Measurements from ENCODE around the gene DLST. TPM values are rescaled to one million over a fixed set of nuclear protein-coding genes. Genes with fewer than 3 reads are reported as not detected.
A peak's percentile ranks its signal among the peaks of the same experiment; 100 is the strongest.

DLST gene
- polyA plus RNA-seq, 3 donors, result 6.7 to 76.5 (median 7.3) TPM

DNA sequence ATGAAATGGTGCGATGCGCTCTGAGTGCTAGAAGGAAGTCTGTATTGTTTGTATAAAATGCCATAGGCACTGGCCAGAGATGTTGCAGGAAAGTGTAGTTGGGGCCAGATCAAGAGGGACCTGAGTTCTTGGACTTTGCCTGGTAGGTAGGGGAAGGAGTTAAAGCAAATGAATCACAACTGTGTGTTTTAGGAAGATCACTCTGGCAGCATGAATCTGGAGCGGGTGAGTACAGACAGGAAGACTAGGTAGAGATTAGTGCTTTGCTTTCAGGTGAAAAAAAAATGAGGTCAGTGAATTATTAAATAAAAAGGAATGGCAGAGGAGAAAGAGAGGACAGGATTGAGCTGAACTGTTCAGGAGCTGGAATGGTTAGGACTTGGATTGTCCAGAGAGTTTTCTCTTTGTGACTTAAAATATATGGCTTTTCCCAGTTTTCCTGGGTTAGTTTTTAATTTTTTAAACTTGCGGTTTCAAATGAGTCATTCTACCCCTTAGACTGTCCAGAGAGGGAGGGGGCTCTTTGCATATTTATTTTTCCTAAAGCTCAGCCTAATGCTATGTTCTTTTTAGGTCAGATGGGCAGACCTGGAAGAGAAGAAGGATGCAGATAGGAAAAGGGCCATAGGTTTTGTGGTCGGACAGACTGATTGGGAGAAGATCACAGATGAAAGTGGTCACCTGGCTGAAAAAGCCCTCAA, 46.9 kb upstream of the DLST start:
- Histone ChIP-seq H3K4me2 (replicated peaks; ENCODE audit: extremely low read depth, low read length, poor library complexity, severe bottlenecking) (no peak overlapping the region), H3K9me3 (replicated peaks in 1 of 2; ENCODE audit: control insufficient read depth in 1 of 2, insufficient read depth in 1 of 2, low read length in 2 of 2) (no peaks in the 10 kb centered on the region), H2AFZ (ENCODE audit: insufficient read depth, low read depth, low read length, poor library complexity, severe bottlenecking) (no peak overlapping the region), H3K4me1 (ENCODE audit: control insufficient read depth in 1 of 2, insufficient read depth in 2 of 2, low read length in 2 of 2) (no peaks in the 10 kb centered on the region), H3K4me3 (replicated peaks in 1 of 3; ENCODE audit: low read depth in 2 of 3, low read length in 3 of 3) (no peak overlapping the region), H3K9ac (ENCODE audit: insufficient read depth, low read length, poor library complexity, severe bottlenecking) (no peak overlapping the region), H3K27ac (ENCODE audit: low read depth in 1 of 2, low read length in 2 of 2) (no peak overlapping the region), H4K20me1 (ENCODE audit: insufficient read depth, low read length) (no peaks in the 10 kb centered on the region), H3K79me2 (ENCODE audit: insufficient read depth, low read length) (no peaks in the 10 kb centered on the region), H3K27me3 (ENCODE audit: control insufficient read depth in 2 of 2, insufficient read depth in 2 of 2, low read length in 2 of 2) (no peaks in the 10 kb centered on the region), H3K36me3 (replicated peaks in 1 of 2; ENCODE audit: control insufficient read depth in 1 of 2, insufficient read depth in 2 of 2, low read length in 2 of 2) (peaks cover 43 to 79% of the 10 kb centered on the region in 2 donors)
- Mint-ChIP-seq H3K27me3 (ENCODE audit: low read depth in 3 of 3) (peaks cover 0 to 2% (median 0%) of the 10 kb centered on the region in 3 donors), H3K4me3 (no peak overlapping the region), H3K4me1 (peaks cover 8% of the 10 kb centered on the region), H3K27ac (peak overlapping the region in 1 of 7 donors; percentile 70), H3K36me3 (peaks cover 51 to 52% of the 10 kb centered on the region in 2 donors), H3K9me3 (no peaks in the 10 kb centered on the region)
- WGBS (ENCODE audit: insufficient coverage), result 95% methylated on average over 3 of the region's 5 CpGs
- intact Hi-C loops (cut with micrococcal nuclease), result no loop called here
- DNase-seq, result no peak
- no peak for TF ChIP-seq CTCF (IDR thresholded peaks at IDR 0.05)

- WGBS (ENCODE audit: insufficient coverage), result 67% methylated on average over 2 of the region's 7 CpGs
- H3K4me1 ChIP-seq (ENCODE audit: control insufficient read depth in 1 of 2, insufficient read depth in 2 of 2, low read length in 2 of 2), result peaks cover 0 to under 1% of the 10 kb centered on the region in 2 donors
- peak overlapping the region in 3 of 7 donors; percentile 18 to 60 (median 26) for H3K27ac Mint-ChIP-seq
- H3K9me3 ChIP-seq (replicated peaks in 1 of 2; ENCODE audit: control insufficient read depth in 1 of 2, insufficient read depth in 1 of 2, low read length in 2 of 2), result no peaks in the 10 kb centered on the region
- peaks cover 8% of the 10 kb centered on the region for H3K4me1 Mint-ChIP-seq
- no peak overlapping the region for H3K4me3 Mint-ChIP-seq
- H3K27me3 ChIP-seq (ENCODE audit: control insufficient read depth in 2 of 2, insufficient read depth in 2 of 2, low read length in 2 of 2), result no peaks in the 10 kb centered on the region
- H2AFZ ChIP-seq (ENCODE audit: insufficient read depth, low read depth, low read length, poor library complexity, severe bottlenecking), result no peak overlapping the region
- H3K27ac ChIP-seq (ENCODE audit: low read depth in 1 of 2, low read length in 2 of 2), result no peak overlapping the region
- H3K36me3 Mint-ChIP-seq, result peaks cover 45 to 52% of the 10 kb centered on the region in 2 donors
- peaks cover 38 to 79% of the 10 kb centered on the region in 2 donors for H3K36me3 ChIP-seq (replicated peaks in 1 of 2; ENCODE audit: control insufficient read depth in 1 of 2, insufficient read depth in 2 of 2, low read length in 2 of 2)
- DNase-seq, result no peak
- intact Hi-C loops (cut with micrococcal nuclease), result no loop called here
- peaks cover 0 to 2% (median 0%) of the 10 kb centered on the region in 3 donors for H3K27me3 Mint-ChIP-seq (ENCODE audit: low read depth in 3 of 3)
- H4K20me1 ChIP-seq (ENCODE audit: insufficient read depth, low read length), result no peaks in the 10 kb centered on the region
- no peak overlapping the region for H3K9ac ChIP-seq (ENCODE audit: insufficient read depth, low read length, poor library complexity, severe bottlenecking)
- H3K4me2 ChIP-seq (replicated peaks; ENCODE audit: extremely low read depth, low read length, poor library complexity, severe bottlenecking), result no peak overlapping the region
- no peaks in the 10 kb centered on the region for H3K9me3 Mint-ChIP-seq
- H3K79me2 ChIP-seq (ENCODE audit: insufficient read depth, low read length), result no peaks in the 10 kb centered on the region
- TF ChIP-seq CTCF (IDR thresholded peaks at IDR 0.05), result no peak
- H3K4me3 ChIP-seq (replicated peaks in 1 of 3; ENCODE audit: low read depth in 2 of 3, low read length in 3 of 3), result no peak overlapping the region
These were observed 46.0 kb upstream of the DLST start for GRCh38 chr14:74835645-74836250.
